Endothelial cell of umbilical vein (primary cell): ENCODE results near the gene SCYL2.

Experiments used
- POLR2A ChIP-seq: IDR thresholded peaks from 2 replicates; pipeline ENCODE4 v1.6.1; 2012; ENCODE audit warnings: low read depth, mild to moderate bottlenecking, control low read depth, low read length
- TF ChIP-seq, protein P1 (sequence below), 2 donors: IDR thresholded peaks; 1 replicate in 1 of 2; 2 replicates in 1 of 2; pipeline ENCODE4 v1.5.1; 2011; ENCODE audit warnings: low read length in 2 of 2, mild to moderate bottlenecking in 2 of 2, moderate library complexity in 2 of 2, control low read depth in 1 of 2, inconsistent platforms in 1 of 2, low read depth in 1 of 2; ENCODE audit not compliant: insufficient read depth in 1 of 2; ENCODE audit errors: extremely low read depth in 1 of 2

DNA sequence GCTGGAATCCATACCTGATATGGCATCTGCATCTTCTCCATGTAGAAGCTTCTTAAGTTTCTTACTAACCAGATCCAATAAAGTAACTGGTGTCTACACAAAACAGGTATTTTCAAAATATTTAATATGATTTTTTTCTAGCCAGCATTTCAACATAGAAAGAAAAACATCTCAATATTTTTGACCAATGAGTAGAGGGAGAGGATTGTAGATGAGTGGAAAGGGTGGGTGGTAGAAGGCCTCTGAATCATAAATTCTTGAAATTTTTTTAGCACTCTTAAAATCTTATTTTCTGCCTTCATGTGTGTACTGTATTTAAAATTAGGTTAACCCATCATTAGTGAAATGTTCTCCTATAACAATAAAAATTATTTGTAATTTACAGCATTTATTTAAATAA is 18.1 kb upstream of the SCYL2 start:
- TF ChIP-seq, protein P1, sequence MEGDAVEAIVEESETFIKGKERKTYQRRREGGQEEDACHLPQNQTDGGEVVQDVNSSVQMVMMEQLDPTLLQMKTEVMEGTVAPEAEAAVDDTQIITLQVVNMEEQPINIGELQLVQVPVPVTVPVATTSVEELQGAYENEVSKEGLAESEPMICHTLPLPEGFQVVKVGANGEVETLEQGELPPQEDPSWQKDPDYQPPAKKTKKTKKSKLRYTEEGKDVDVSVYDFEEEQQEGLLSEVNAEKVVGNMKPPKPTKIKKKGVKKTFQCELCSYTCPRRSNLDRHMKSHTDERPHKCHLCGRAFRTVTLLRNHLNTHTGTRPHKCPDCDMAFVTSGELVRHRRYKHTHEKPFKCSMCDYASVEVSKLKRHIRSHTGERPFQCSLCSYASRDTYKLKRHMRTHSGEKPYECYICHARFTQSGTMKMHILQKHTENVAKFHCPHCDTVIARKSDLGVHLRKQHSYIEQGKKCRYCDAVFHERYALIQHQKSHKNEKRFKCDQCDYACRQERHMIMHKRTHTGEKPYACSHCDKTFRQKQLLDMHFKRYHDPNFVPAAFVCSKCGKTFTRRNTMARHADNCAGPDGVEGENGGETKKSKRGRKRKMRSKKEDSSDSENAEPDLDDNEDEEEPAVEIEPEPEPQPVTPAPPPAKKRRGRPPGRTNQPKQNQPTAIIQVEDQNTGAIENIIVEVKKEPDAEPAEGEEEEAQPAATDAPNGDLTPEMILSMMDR (IDR thresholded peaks at IDR 0.05; ENCODE audit: extremely low read depth in 1 of 2, insufficient read depth in 1 of 2, low read depth in 1 of 2, low read length in 2 of 2) = no peak
- TF ChIP-seq POLR2A = no peak
